ENCODE results near the gene SUGP1. TPM values are rescaled to one million over a fixed set of nuclear protein-coding genes. Genes with fewer than 3 reads are reported as not detected.

SUGP1 gene
- total RNA-seq, 2 donors from 2014 or later = 51.1 to 53.5 TPM

GRCh38 chr19:19324059-19324770 lies 3.9 kb upstream of the SUGP1 start:
- Histone ChIP-seq H3K4me3 (no peak overlapping the region), H3K36me3 (peaks cover 0 to 8% of the 10 kb centered on the region in 2 donors), H3K4me1 (replicated peaks) (peaks cover 4% of the 10 kb centered on the region), H3K9me3 (no peaks in the 10 kb centered on the region), H3K27ac (no peak overlapping the region), H3K27me3 (replicated peaks; ENCODE audit: insufficient read depth) (no peaks in the 10 kb centered on the region)
- no peak for DNase-seq (ENCODE audit: low spot score)
- intact Hi-C loops (cut with DNase I) = loop anchor here (5.0 kb wide), 1 partner anchor 132 kb away; the partner anchor contains the start of genes BORCS8 and RFXANK
- WGBS = 86% methylated on average over 7 of the region's 7 CpGs
- TF ChIP-seq POLR2AphosphoS5 (IDR thresholded peaks at IDR 0.05) (no peak), CTCF (IDR thresholded peaks at IDR 0.05) (no peak), POLR2A (IDR thresholded peaks at IDR 0.05) (no peak)

GRCh38 chr19:19321141-19321577 lies 850 bp upstream of the SUGP1 start:
- no peaks in the 10 kb centered on the region for H3K9me3 ChIP-seq
- no peak for DNase-seq (ENCODE audit: low spot score)
- peaks cover 4% of the 10 kb centered on the region for H3K4me1 ChIP-seq (replicated peaks)
- peaks cover 0 to under 1% of the 10 kb centered on the region in 2 donors for H3K36me3 ChIP-seq
- TF ChIP-seq CTCF (IDR thresholded peaks at IDR 0.05) (no peak), POLR2AphosphoS5 (IDR thresholded peaks at IDR 0.05) (no peak), POLR2A (IDR thresholded peaks at IDR 0.05) (no peak)
- H3K27me3 ChIP-seq (replicated peaks; ENCODE audit: insufficient read depth) = no peaks in the 10 kb centered on the region
- WGBS = under 1% methylated on average over 31 of the region's 34 CpGs
- H3K4me3 ChIP-seq = peak overlapping the region; percentile 98 to 100
- intact Hi-C loops (cut with DNase I) = loop anchor here (5.0 kb wide), 1 partner anchor 129 kb away; the partner anchor contains the start of genes BORCS8 and RFXANK
- H3K27ac ChIP-seq = peak overlapping the region; percentile 88 to 90

GRCh38 chr19:19319732-19320360 lies 463 bp downstream of the SUGP1 start:
- no peak for TF ChIP-seq POLR2AphosphoS5 (IDR thresholded peaks at IDR 0.05)
- TF ChIP-seq POLR2A (IDR thresholded peaks at IDR 0.05) = no peak
- no peak for TF ChIP-seq CTCF (IDR thresholded peaks at IDR 0.05)
- peaks cover 5 to 8% of the 10 kb centered on the region in 2 donors for H3K36me3 ChIP-seq
- peaks cover 4% of the 10 kb centered on the region for H3K4me1 ChIP-seq (replicated peaks)
- H3K27ac ChIP-seq = peak overlapping the region; percentile 88 to 90
- no peaks in the 10 kb centered on the region for H3K9me3 ChIP-seq
- 7% methylated on average over 32 of the region's 32 CpGs for WGBS
- no peaks in the 10 kb centered on the region for H3K27me3 ChIP-seq (replicated peaks; ENCODE audit: insufficient read depth)
- DNase-seq (ENCODE audit: low spot score) = no peak
- intact Hi-C loops (cut with DNase I) = loop anchor here (5.0 kb wide), 1 partner anchor 128 kb away; the partner anchor contains the start of genes BORCS8 and RFXANK
- H3K4me3 ChIP-seq = peak overlapping the region; percentile 98 to 100

- intact Hi-C loops (cut with DNase I) = no loop called here
- Histone ChIP-seq H3K36me3 (peaks cover 5 to 8% of the 10 kb centered on the region in 2 donors), H3K27ac (no peak overlapping the region), H3K4me3 (no peak overlapping the region), H3K9me3 (no peaks in the 10 kb centered on the region), H3K27me3 (replicated peaks; ENCODE audit: insufficient read depth) (no peaks in the 10 kb centered on the region), H3K4me1 (replicated peaks) (no peaks in the 10 kb centered on the region)
- TF ChIP-seq POLR2A (IDR thresholded peaks at IDR 0.05) (no peak), CTCF (IDR thresholded peaks at IDR 0.05) (no peak), POLR2AphosphoS5 (IDR thresholded peaks at IDR 0.05) (no peak)
- DNase-seq (ENCODE audit: low spot score) = no peak
- 95% methylated on average over 1 of the region's 1 CpG for WGBS
Observed at GRCh38 chr19:19316082-19316481, 4.2 kb downstream of the SUGP1 start.
